ENCODE results near the gene NPAS2. TPM values are rescaled to one million over a fixed set of nuclear protein-coding genes. Genes with fewer than 3 reads are reported as not detected.

NPAS2 gene
- total RNA-seq, 1 donor from 2014 or later: 11.4 TPM

GRCh38 chr2:100880036-100880435, 60.1 kb downstream of the NPAS2 start:
- Histone ChIP-seq H3K9me3 (no peaks in the 10 kb centered on the region), H3K27ac (no peak overlapping the region), H3K27me3 (no peaks in the 10 kb centered on the region), H3K36me3 (no peaks in the 10 kb centered on the region), H3K4me3 (no peak overlapping the region), H3K4me1 (peaks cover 11% of the 10 kb centered on the region)
- TF ChIP-seq CTCF (IDR thresholded peaks at IDR 0.05): no peak
- intact Hi-C loops (cut with DNase I): no loop called here
- DNase-seq: no peak
- ATAC-seq: no peak

- no peak for TF ChIP-seq CTCF (IDR thresholded peaks at IDR 0.05)
- no peaks in the 10 kb centered on the region for H3K9me3 ChIP-seq
- H3K27ac ChIP-seq: no peak overlapping the region
- no peaks in the 10 kb centered on the region for H3K27me3 ChIP-seq
- peak; percentile 5 for ATAC-seq
- no peak for DNase-seq
- H3K36me3 ChIP-seq: no peaks in the 10 kb centered on the region
- H3K4me1 ChIP-seq: peaks cover 11% of the 10 kb centered on the region
- no peak overlapping the region for H3K4me3 ChIP-seq
- intact Hi-C loops (cut with DNase I): no loop called here
These were observed 60.8 kb downstream of the NPAS2 start for GRCh38 chr2:100880730-100881129.

GRCh38 chr2:100882645-100883613, 63.0 kb downstream of the NPAS2 start:
- DNase-seq: no peak

GRCh38 chr2:100884145-100884621, 64.2 kb downstream of the NPAS2 start:
- no peaks in the 10 kb centered on the region for H3K27me3 ChIP-seq
- intact Hi-C loops (cut with DNase I): no loop called here
- H3K9me3 ChIP-seq: no peaks in the 10 kb centered on the region
- H3K4me3 ChIP-seq: no peak overlapping the region
- DNase-seq: no peak
- H3K36me3 ChIP-seq: no peaks in the 10 kb centered on the region
- peaks cover 11% of the 10 kb centered on the region for H3K4me1 ChIP-seq
- TF ChIP-seq CTCF (IDR thresholded peaks at IDR 0.05): no peak
- no peak overlapping the region for H3K27ac ChIP-seq
- ATAC-seq: peak; percentile 55

More at GRCh38 chr2:100882645-100883613, 63.0 kb downstream of the NPAS2 start:
- TF ChIP-seq CTCF (IDR thresholded peaks at IDR 0.05): no peak
- H3K4me1 ChIP-seq: peaks cover 11% of the 10 kb centered on the region
- ATAC-seq: peak; percentile 49
- no peaks in the 10 kb centered on the region for H3K27me3 ChIP-seq
- H3K27ac ChIP-seq: no peak overlapping the region
- intact Hi-C loops (cut with DNase I): no loop called here
- H3K9me3 ChIP-seq: no peaks in the 10 kb centered on the region
- H3K36me3 ChIP-seq: no peaks in the 10 kb centered on the region
- H3K4me3 ChIP-seq: no peak overlapping the region

- Histone ChIP-seq H3K9me3 (no peaks in the 10 kb centered on the region), H3K36me3 (no peaks in the 10 kb centered on the region), H3K4me1 (peaks cover 11% of the 10 kb centered on the region), H3K27me3 (no peaks in the 10 kb centered on the region), H3K27ac (no peak overlapping the region), H3K4me3 (no peak overlapping the region)
- no peak for TF ChIP-seq CTCF (IDR thresholded peaks at IDR 0.05)
- ATAC-seq (no peak), DNase-seq (no peak)
- intact Hi-C loops (cut with DNase I): no loop called here
These were observed 66.1 kb downstream of the NPAS2 start for GRCh38 chr2:100886085-100886484.

Data from upper lobe of right lung (tissue), 1 donor.